IMR-90 (cell line): Measurements from ENCODE around the gene ANKRD2. TPM values are rescaled to one million over a fixed set of nuclear protein-coding genes. Genes with fewer than 3 reads are reported as not detected.

Experiments
- ATAC-seq: fragments of 200-7000 bp; cut with Tn5 transposase; 2 replicates; pipeline ENCODE4 v1.9.1; 2020; ENCODE audit warnings: low read depth, mild to moderate bottlenecking, moderate library complexity
- BruUV-seq: library from RNA; stranded (reverse); fragments of 400-500 nt; replicated peaks from 2 replicates; lab custom pipeline; 2021; lab: Mats Ljungman, UMichigan
- CTCF ChIA-PET: fragments of 300-600 bp; formaldehyde crosslinking; extraction: SDS; loops from one replicate; lab custom pipeline; 2021; ENCODE audit warnings: antibody characterized with exemption; lab: Yijun Ruan, JAX
- POLR2A ChIA-PET: fragments of 300-600 bp; sonication (Branson Sonifier 250); formaldehyde crosslinking; loops from one replicate; lab custom pipeline; 2022; ENCODE audit warnings: antibody characterized with exemption; ENCODE audit not compliant: unreplicated experiment; lab: Charles Lee
- DNase-seq: peaks from one replicate; pipeline ENCODE4 v3.0.0; 2013
- H2AFZ ChIP-seq: replicated peaks from 2 replicates; pipeline ENCODE3; 2013; ENCODE audit warnings: low read length, mild to moderate bottlenecking; ENCODE audit not compliant: poor library complexity
- H2AK5ac ChIP-seq: 2 replicates; pipeline ENCODE4 v1.6.1; 2013; ENCODE audit warnings: low read depth, low read length, inconsistent platforms
- H2AK9ac ChIP-seq: replicated peaks from 2 replicates; pipeline ENCODE3; 2013; ENCODE audit warnings: mild to moderate bottlenecking, low read depth, low read length, moderate library complexity; ENCODE audit not compliant: poor library complexity
- H2BK120ac ChIP-seq: 2 replicates; pipeline ENCODE4 v1.6.1; 2013; ENCODE audit warnings: low read depth, low read length, inconsistent platforms
- H2BK15ac ChIP-seq: 3 replicates; pipeline ENCODE4 v1.6.1; 2013; ENCODE audit warnings: low read depth, low read length, inconsistent platforms
- H2BK20ac ChIP-seq: 2 replicates; pipeline ENCODE4 v1.6.1; 2013; ENCODE audit warnings: low read depth, mild to moderate bottlenecking, inconsistent platforms, low read length, moderate library complexity
- H2BK5ac ChIP-seq: 2 replicates; pipeline ENCODE4 v1.6.1; 2013; ENCODE audit warnings: mild to moderate bottlenecking, low read depth, low read length, inconsistent platforms; ENCODE audit not compliant: poor library complexity, severe bottlenecking
- H3K14ac ChIP-seq: replicated peaks from 2 replicates; pipeline ENCODE4 v1.6.1; 2013; ENCODE audit warnings: low read depth, low read length, inconsistent platforms
- H3K18ac ChIP-seq: 2 replicates; pipeline ENCODE4 v1.6.1; 2013; ENCODE audit warnings: low read depth, low read length, control low read depth
- H3K23ac ChIP-seq: 2 replicates; pipeline ENCODE4 v1.6.1; 2013; ENCODE audit warnings: low read depth, low read length, inconsistent platforms
- H3K27ac ChIP-seq: 2 replicates; pipeline ENCODE4 v1.5.1; 2013; ENCODE audit warnings: mild to moderate bottlenecking, control low read depth, low read length; ENCODE audit not compliant: insufficient read depth
- H3K27me3 ChIP-seq: 2 replicates; pipeline ENCODE4 v1.6.1; 2013; ENCODE audit warnings: low read length; ENCODE audit not compliant: control insufficient read depth, insufficient read depth
- H3K36me3 ChIP-seq: 2 replicates; pipeline ENCODE4 v1.6.1; 2013; ENCODE audit warnings: low read length, mixed read lengths; ENCODE audit not compliant: control insufficient read depth, insufficient read depth
- H3K4ac ChIP-seq: 2 replicates; pipeline ENCODE4 v1.6.1; 2013; ENCODE audit warnings: low read depth, low read length, inconsistent platforms
- H3K4me1 ChIP-seq: 2 replicates; pipeline ENCODE4 v1.6.1; 2013; ENCODE audit warnings: low read length, mixed read lengths; ENCODE audit not compliant: control insufficient read depth, insufficient read depth
- H3K4me2 ChIP-seq: 2 replicates; pipeline ENCODE4 v1.6.1; 2013; ENCODE audit warnings: low read depth, mild to moderate bottlenecking, control low read depth, low read length, moderate library complexity
- H3K4me3 ChIP-seq: 2 replicates; pipeline ENCODE4 v1.5.1; 2013; ENCODE audit warnings: low read depth, mild to moderate bottlenecking, control low read depth, low read length, moderate library complexity; ENCODE audit not compliant: insufficient read depth
- H3K56ac ChIP-seq: 2 replicates; pipeline ENCODE4 v1.6.1; 2013; ENCODE audit warnings: low read length, inconsistent platforms; ENCODE audit not compliant: insufficient read depth; ENCODE audit errors: extremely low read depth
- H3K79me1 ChIP-seq, 2 experiments: 2 replicates each; pipeline ENCODE4 v1.6.1; 2013; ENCODE audit warnings: low read length in 2 of 2, inconsistent platforms in 1 of 2, low read depth in 1 of 2
- H3K9ac ChIP-seq: 2 replicates; pipeline ENCODE4 v1.6.1; 2013; ENCODE audit warnings: low read depth, low read length, control low read depth
- H3K9me1 ChIP-seq: 2 replicates; pipeline ENCODE4 v1.6.1; 2013; ENCODE audit warnings: low read length, inconsistent platforms; ENCODE audit not compliant: insufficient read depth
- H3K9me3 ChIP-seq: 2 replicates; pipeline ENCODE4 v1.6.1; 2013; ENCODE audit warnings: low read length; ENCODE audit not compliant: control insufficient read depth, insufficient read depth
- H4K20me1 ChIP-seq: 2 replicates; pipeline ENCODE4 v1.6.1; 2013; ENCODE audit warnings: low read length, inconsistent platforms; ENCODE audit not compliant: insufficient read depth
- H4K5ac ChIP-seq: 2 replicates; pipeline ENCODE4 v1.6.1; 2013; ENCODE audit warnings: mild to moderate bottlenecking, low read depth, low read length, control low read depth
- H4K8ac ChIP-seq, 2 experiments: 2 replicates each; pipeline ENCODE4 v1.6.1; 2013; ENCODE audit warnings: low read depth in 2 of 2, low read length in 2 of 2, control low read depth in 1 of 2, inconsistent platforms in 1 of 2
- H4K91ac ChIP-seq: 2 replicates; pipeline ENCODE4 v1.6.1; 2013; ENCODE audit warnings: low read depth, low read length, inconsistent platforms; ENCODE audit not compliant: insufficient read depth
- CTCF ChIP-seq: conservative IDR thresholded peaks from 2 replicates; pipeline ENCODE4 v1.5.1; 2012; ENCODE audit warnings: mild to moderate bottlenecking, low read depth, low read length, improper control_type of control experiment
- FOS ChIP-seq: fragments of 150-350 bp; IDR thresholded peaks from 2 replicates; pipeline ENCODE4 v1.6.1; 2016; ENCODE audit warnings: low read depth, low read length
- MXI1 ChIP-seq: IDR thresholded peaks from 2 replicates; pipeline ENCODE4 v1.6.1; 2012; ENCODE audit warnings: low read depth, mild to moderate bottlenecking, low read length, moderate library complexity, borderline replicate concordance
- NFE2L2 ChIP-seq: fragments of 150-350 bp; IDR thresholded peaks from 2 replicates; pipeline ENCODE4 v1.6.1; 2016; ENCODE audit warnings: low read depth, mild to moderate bottlenecking, low read length
- POLR2A ChIP-seq: IDR thresholded peaks from 2 replicates; pipeline ENCODE4 v1.6.1; 2012; ENCODE audit warnings: mild to moderate bottlenecking, low read depth, low read length
- RAD21 ChIP-seq: IDR thresholded peaks from 2 replicates; pipeline ENCODE4 v1.6.1; 2012; ENCODE audit warnings: low read length, improper control_type of control experiment
- SMC3 ChIP-seq: fragments of 150-350 bp; IDR thresholded peaks from 2 replicates; pipeline ENCODE4 v1.6.1; 2016; ENCODE audit warnings: low read depth, mild to moderate bottlenecking, antibody characterized with exemption, low read length, moderate library complexity
- WGBS, 2 experiments: methylation state at CpG; one replicate each; pipeline versions ENCODE4 v1.1.5 to v1.1.7; 2013; ENCODE audit warnings: missing lambda C conversion rate in 2 of 2; ENCODE audit not compliant: insufficient read length in 1 of 2; ENCODE audit errors: extremely low coverage in 2 of 2; 5-methylcytosine and 5-hydroxymethylcytosine counted together
- dilution Hi-C: fragments of 300-500 bp; cut with HindIII; formaldehyde crosslinking; loops from one replicate; pipeline ENCODE4 v1.14.3; 2018; ENCODE audit warnings: low sequenced_read_pairs; ENCODE audit not compliant: unreplicated experiment
- in situ Hi-C: fragments of 300-500 bp; cut with MboI; formaldehyde crosslinking; loops from 3 replicates; pipeline ENCODE4 v1.14.3; 2019; ENCODE audit warnings: low sequenced_read_pairs, inconsistent platforms, mixed read lengths
- intact Hi-C: fragments of 100-400 bp; cut with micrococcal nuclease; formaldehyde crosslinking; loops from 2 replicates; pipeline ENCODE4 v1.10.0; 2022
- polyA plus RNA-seq, 3 experiments: library from polyadenylated mRNA; depleted of rRNA; stranded (reverse); fragments of >200 nt; gene quantifications; 2 replicates each; pipeline ENCODE4 v1.2.3, GENCODE V29; 2012; ENCODE audit warnings: low replicate concordance in 1 of 3
- total RNA-seq: library from RNA; depleted of rRNA; stranded (reverse); fragments of >200 nt; gene quantifications from 2 replicates; pipeline ENCODE4 v1.2.3, GENCODE V29; 2012

Gene ANKRD2
- total and polyA plus RNA-seq, 2 of the 4 experiments (the other 2 are of a cell fraction): 0.36 to 0.65 TPM

GRCh38 chr10:97612386-97612785 lies 39.8 kb downstream of the ANKRD2 start:
- H3K18ac ChIP-seq: no peak overlapping the region
- in situ Hi-C loops (no loop called here), intact Hi-C loops (loop anchor here (1.0 to 5.0 kb wide), 3 partner anchors 40 to 205 kb away; partner anchors contain the start of gene ANKRD2), dilution Hi-C loops (no loop called here)
- H3K56ac ChIP-seq: no peak overlapping the region
- H3K36me3 ChIP-seq: peaks cover 1% of the 10 kb centered on the region; the same call in 1 of the 2 replicates
- H3K4me1 ChIP-seq: no peaks in the 10 kb centered on the region
- H3K27me3 ChIP-seq: no peaks in the 10 kb centered on the region
- no peak overlapping the region for H2BK15ac ChIP-seq
- CTCF ChIA-PET: interaction anchor here (0.6 to 1.7 kb wide), 4 partner anchors 27 to 58 kb away, joined by 3 to 6 read pairs (median 3); partner anchors contain the start of gene ANKRD2
- H3K79me1 ChIP-seq: no peaks in the 10 kb centered on the region
- H3K27ac ChIP-seq: no peak overlapping the region
- H4K5ac ChIP-seq: no peak overlapping the region
- H3K9ac ChIP-seq: no peak overlapping the region
- no peak overlapping the region for H2BK5ac ChIP-seq
- no peaks in the 10 kb centered on the region; the same call in 1 of the 2 replicates for H3K9me1 ChIP-seq
- peak overlapping the region; percentile 57 for H2AFZ ChIP-seq
- no peak overlapping the region for H2BK120ac ChIP-seq
- no peak overlapping the region for H3K4ac ChIP-seq
- DNase-seq: peak; percentile 55
- H2AK9ac ChIP-seq: no peak overlapping the region
- BruUV-seq: no TSS peak
- no peak overlapping the region for H4K91ac ChIP-seq
- no peak overlapping the region for H2BK20ac ChIP-seq
- H3K4me3 ChIP-seq: no peak overlapping the region
- H4K8ac ChIP-seq: no peak overlapping the region
- H2AK5ac ChIP-seq: no peak overlapping the region
- H4K20me1 ChIP-seq: no peaks in the 10 kb centered on the region
- peak; percentile 80 for ATAC-seq
- TF ChIP-seq RAD21: peak; percentile 75
- no peak for TF ChIP-seq FOS
- no peak for TF ChIP-seq POLR2A
- TF ChIP-seq SMC3: peak; percentile 76
- no peak for TF ChIP-seq MXI1
- peak; percentile 58 for TF ChIP-seq CTCF
- no peak for TF ChIP-seq NFE2L2
- H3K14ac ChIP-seq: no peak overlapping the region
- H3K23ac ChIP-seq: no peak overlapping the region
- no peaks in the 10 kb centered on the region for H3K9me3 ChIP-seq
- POLR2A ChIA-PET: no interaction called here
- WGBS, 2 experiments: no CpG with 5 or more reads among the region's 2 CpGs
- no peak overlapping the region for H3K4me2 ChIP-seq
